Bone marrow (tissue), 2 donors: Measurements from ENCODE around the gene ACSS3.
"Not testable (repeated sequence)": the region's sequence is repeated elsewhere in the genome, so short reads cannot be mapped to it uniquely, and the experiment has no call there.

Source experiments
- DNase-seq, 2 donors: peaks; one replicate each; lab custom pipeline; 2025; lab: John Stamatoyannopoulos, UW

Gene ACSS3

DNA sequence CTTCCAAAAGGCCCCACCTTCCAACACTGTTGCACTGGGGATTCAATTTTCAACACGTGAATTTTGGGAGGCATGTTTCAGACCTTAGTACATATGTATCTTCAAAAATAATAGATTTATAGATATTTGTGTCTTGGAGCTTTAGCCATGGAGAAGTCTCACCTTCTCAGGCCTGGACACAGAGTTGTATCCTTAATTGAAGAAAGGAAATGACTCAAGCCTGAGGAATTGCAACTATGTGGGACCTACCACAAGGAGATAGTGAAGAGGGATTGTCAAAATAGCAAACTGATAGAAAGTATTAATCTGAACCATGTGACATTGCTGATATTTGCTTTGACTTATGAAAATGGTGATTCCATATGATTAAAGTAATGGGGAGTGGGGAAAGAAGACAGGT is 89.8 kb downstream of the ACSS3 start:
- DNase-seq = no peak

DNA sequence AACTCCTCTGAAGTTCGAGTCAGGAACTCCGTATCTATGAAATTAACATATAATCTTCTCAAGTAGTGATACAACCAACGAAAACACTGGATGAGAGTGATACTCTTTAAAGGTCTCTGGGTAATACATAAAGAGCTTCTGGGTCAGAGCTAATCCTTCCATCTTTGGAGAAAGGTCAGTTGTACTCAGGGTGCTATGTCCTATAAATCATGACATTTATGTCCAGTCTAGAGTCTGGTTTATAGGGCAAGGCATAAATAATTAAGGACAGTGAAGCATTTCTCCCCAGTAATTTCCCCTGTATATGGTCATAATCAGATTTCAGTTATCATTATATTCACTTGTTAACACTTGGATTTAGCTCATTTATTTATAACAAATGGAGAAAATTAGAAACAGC is 90.6 kb downstream of the ACSS3 start:
- DNase-seq = no peak

DNA sequence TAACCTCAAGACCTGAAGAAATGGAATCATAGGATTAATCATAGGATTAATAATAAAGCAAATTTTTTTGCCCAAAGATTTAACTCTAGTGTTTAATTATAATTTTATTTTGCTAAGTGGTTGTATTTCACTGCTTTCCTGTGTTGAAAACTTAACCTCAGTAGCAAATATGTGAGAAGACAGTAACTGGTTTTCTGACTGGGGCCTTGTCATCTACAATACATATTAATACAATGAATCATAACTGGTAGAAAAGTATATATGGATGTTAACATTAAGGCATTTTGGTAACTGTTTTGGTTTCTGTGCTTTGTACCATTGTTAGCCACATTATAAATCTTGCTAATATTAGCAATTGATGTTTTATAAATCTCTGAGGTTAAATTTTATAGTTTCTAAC is 92.2 kb downstream of the ACSS3 start:
- DNase-seq = no peak

- no peak for DNase-seq
Measured at GRCh38 chr12:81172851-81173250, 95.0 kb downstream of the ACSS3 start.

DNA sequence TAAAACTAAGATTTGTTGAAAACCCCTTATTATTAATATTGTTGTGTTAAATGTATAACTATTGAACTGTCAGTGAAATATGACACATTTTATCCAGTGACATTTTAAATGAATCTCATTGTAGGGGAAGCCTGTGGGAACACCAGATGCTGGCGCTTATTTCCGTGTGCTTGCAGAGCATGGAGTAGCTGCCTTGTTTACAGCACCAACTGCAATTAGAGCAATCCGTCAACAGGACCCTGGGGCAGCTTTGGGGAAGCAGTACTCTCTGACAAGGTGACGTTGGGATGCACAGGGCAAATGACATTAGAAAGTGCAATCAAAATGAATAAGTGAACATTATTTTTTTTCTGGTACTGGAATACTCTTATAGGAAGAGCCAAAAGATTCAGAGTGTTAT is 96.8 kb downstream of the ACSS3 start:
- no peak for DNase-seq

- DNase-seq = no peak
Measured at GRCh38 chr12:81176796-81177195, 98.9 kb downstream of the ACSS3 start.

DNA sequence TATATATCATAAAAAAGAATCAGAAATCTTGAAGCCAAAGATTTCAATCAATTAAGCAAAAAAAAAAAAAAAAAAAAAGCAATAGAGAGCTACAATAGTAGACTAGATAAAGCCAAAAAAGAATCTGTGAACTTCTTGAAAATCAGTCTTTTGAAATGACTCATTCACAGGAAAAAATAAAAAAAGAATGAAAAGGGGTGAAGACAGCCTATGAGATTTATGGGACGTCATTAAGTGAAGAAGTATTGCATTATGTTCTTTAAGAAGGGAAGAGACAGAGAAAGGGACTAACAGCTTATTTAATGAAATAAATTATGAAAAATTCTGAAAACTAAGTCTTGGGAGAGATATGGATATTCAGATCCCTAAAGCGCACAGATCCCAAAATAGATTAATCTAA is 103.8 kb downstream of the ACSS3 start:
- no peak for DNase-seq

DNA sequence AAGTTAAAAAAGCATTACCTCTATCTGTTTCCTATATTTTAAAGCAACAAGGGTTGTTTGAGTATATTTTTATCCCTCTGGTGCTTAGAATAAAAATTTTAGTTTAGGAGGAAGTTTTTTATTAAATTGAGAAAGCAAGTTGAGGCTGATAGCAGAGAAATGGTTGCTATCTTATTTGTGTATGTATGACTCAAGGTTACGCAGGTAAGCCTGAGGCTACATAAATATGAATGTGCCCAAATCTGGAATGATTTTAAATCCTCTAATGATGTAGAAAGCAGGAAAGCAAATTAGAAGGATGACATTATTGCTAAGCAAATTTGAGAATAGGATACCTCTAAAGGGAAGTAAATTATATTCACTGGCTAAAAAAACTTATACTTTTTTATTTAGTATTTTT is 109.8 kb downstream of the ACSS3 start:
- no peak for DNase-seq

GRCh38 chr12:81196595-81196994 is 118.7 kb downstream of the ACSS3 start:
- no peak for DNase-seq

GRCh38 chr12:81200561-81200960 is 122.7 kb downstream of the ACSS3 start:
- DNase-seq = not testable (repeated sequence)

GRCh38 chr12:81203671-81204204 is 125.9 kb downstream of the ACSS3 start:
- DNase-seq = no peak

DNA sequence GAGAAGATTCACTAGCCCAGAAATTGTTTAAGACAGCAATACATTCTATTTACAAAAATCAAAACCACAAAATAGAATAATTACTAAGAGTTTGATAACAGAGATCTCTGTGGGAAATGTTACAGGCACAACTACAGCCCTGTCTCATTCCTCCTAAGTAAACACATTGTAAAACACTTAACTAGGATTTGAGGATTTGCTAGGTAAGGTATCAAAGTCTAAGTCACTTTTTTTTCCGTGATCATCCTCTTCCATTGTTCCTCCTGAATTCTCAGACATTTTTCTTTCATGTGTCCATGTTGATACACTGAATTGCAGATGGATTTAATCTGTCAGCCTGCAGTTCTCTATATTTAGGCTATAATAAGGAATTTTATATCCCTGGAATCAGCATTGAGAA is 127.5 kb downstream of the ACSS3 start:
- DNase-seq = no peak

GRCh38 chr12:81206429-81206828 is 128.6 kb downstream of the ACSS3 start:
- DNase-seq = no peak

GRCh38 chr12:81207173-81207572 is 129.3 kb downstream of the ACSS3 start:
- DNase-seq = no peak

- DNase-seq = no peak
Measured at GRCh38 chr12:81207664-81208063, 129.8 kb downstream of the ACSS3 start.

GRCh38 chr12:81208187-81208911 is 130.5 kb downstream of the ACSS3 start:
- no peak for DNase-seq

DNA sequence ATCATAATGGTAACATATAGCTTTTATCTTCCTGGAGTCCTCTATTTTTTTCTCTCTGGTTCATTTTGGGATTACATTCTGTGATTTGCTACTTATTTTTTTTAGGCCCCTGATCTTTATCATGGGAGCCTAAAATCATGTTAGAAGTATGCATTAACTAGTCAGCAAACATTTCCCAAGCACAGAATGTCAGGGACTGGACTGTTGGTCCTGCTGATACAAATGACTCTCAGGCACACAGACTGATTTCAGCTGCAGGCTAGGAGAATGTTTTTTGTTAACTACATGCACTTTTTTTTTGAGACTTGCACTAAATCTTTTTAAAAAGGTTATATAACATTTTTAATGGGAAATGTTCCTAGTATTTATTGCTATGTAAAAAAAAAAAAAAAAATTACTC is 131.1 kb downstream of the ACSS3 start:
- no peak for DNase-seq

DNA sequence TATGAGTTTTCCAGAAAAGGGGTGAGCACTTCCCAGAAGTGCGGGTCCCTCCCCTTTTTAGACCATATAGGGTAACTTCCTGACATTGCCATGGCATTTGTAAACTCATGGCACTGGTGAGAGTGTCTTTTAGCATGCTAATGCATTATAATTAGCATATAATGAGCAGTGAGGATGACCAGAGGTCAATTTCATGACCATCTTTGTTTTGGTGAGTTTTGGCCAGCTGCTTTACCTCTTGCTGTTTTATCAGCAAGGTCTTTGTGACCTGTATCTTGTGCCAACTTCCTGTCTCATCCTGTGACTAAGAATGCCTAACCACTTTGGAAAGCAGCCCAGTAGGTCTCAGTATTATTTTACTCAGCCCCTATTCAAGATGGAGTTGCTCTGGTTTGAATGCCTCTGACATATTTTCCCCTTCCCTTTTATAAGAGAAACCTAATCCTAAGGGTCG is 131.9 kb downstream of the ACSS3 start:
- not testable (repeated sequence) for DNase-seq

DNA sequence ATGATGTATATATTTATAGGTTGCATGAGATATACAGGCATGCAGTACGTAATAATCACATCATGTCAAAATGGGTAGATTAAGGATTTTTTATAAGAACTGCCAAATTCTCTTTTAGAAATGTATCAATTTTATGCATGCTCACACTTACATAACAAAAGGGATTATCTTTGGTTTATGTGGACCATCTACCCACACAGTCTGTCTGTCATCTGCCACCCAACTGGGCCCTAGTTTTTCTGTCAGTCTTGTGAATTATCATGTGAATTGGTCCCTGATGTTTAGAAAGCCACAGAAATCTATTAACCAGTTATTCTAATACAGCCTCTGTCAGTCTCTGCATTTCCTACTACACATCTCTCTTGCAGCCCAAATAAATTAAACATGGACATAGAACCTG is 133.4 kb downstream of the ACSS3 start:
- no peak for DNase-seq

DNA sequence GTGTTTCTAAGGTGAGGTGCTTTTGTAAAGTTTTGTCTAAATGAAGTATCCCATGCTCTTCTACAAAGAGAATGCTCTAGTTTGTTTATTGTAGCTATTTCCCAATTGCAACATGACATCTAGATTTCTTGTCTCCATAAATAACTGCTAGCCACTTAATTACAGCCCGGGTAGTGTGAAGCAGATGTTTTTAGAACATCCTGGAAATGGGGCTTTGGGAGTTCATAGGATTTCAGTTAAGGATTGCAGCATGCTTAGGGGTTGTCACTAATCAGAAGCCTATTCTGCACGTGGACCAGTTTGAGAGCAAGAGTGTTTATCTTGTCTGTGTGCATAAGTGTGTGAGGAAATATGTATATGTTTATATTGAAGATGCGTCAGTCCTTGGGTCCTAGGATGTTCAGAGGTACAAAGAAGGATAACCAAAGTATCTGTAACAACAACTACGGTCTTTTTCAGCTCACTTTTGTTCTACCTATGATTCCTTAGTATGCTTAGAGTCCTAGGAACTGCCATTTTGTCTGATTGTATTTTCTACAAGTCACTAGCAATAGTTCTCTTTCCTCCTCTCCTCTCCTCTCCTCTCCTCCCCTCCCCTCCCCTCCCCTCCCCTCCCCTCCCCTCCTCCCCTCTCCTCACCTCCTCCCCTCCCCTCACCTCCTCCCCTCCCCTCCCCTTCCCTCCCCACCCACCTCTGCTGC is 135.3 kb downstream of the ACSS3 start:
- no peak for DNase-seq

GRCh38 chr12:81216739-81217138 is 138.9 kb downstream of the ACSS3 start:
- no peak for DNase-seq

DNA sequence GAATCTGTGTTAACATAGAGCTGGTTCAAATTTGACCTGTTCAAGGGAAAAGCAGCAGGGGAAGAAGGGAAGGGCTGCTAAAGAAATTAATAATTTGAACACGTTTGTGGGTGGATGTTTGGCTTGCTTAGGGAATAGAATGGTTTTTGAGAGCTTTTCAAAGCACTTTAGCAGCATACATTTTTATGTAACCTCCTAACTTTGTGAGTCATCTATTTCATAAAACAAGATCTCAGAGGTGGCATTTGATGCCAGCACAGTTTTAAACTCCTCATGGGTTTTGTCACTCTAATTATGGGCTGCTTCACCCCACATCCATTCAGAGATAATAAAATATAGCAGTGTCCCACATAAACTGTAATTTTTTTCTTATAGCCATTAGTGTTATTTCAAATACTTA is 143.8 kb downstream of the ACSS3 start:
- DNase-seq = no peak

GRCh38 chr12:81222846-81223592 is 145.1 kb downstream of the ACSS3 start:
- DNase-seq = no peak
